PFSK-1 (cell line): ENCODE results near the gene TRPM2.

Experiments
- FOXP2 ChIP-seq: optimal IDR thresholded peaks from 2 replicates; pipeline ENCODE3; 2011; ENCODE audit warnings: borderline replicate concordance, control low read depth, inconsistent platforms; ENCODE audit not compliant: insufficient read depth; ENCODE audit errors: extremely low read length, extremely low read depth
- POLR2AphosphoS5 ChIP-seq: IDR thresholded peaks from 2 replicates; pipeline ENCODE4 v1.6.1; 2012; ENCODE audit warnings: low read depth, mild to moderate bottlenecking, control low read depth, low read length, moderate library complexity
- REST ChIP-seq, 2 experiments: IDR thresholded peaks; 2 replicates each; pipeline versions ENCODE4 v1.6.1 to v1.8.0; 2011 to 2012; ENCODE audit warnings: low read depth in 2 of 2, low read length in 2 of 2, control low read depth in 1 of 2, inconsistent platforms in 1 of 2, mild to moderate bottlenecking in 1 of 2, moderate library complexity in 1 of 2; ENCODE audit not compliant: insufficient read depth in 1 of 2
- SIN3A ChIP-seq: IDR thresholded peaks from 2 replicates; pipeline ENCODE4 v1.6.1; 2012; ENCODE audit warnings: mild to moderate bottlenecking, low read length, moderate library complexity, borderline replicate concordance; ENCODE audit not compliant: insufficient read depth

GRCh38 chr21:44317871-44318270 is 35.5 kb upstream of the TRPM2 start:
- no peak for TF ChIP-seq FOXP2
- TF ChIP-seq REST (IDR thresholded peaks at IDR 0.05; ENCODE audit: insufficient read depth in 1 of 2, low read depth in 2 of 2, low read length in 2 of 2) = no peak
- TF ChIP-seq SIN3A = no peak
- no peak for TF ChIP-seq POLR2AphosphoS5
